OCI-LY3 (cell line): ENCODE measurements around the gene SHISA7.

Experiments used
- CTCF ChIP-seq: fragments of 200-600, 300-600 bp; sonication (generic); IDR thresholded peaks from 2 replicates; pipeline ENCODE4 v1.5.1; 2014; ENCODE audit warnings: antibody characterized with exemption, low read length, low read depth
- EZH2phosphoT487 ChIP-seq: fragments of 200-600 bp; shearing (Covaris generic); IDR thresholded peaks from 2 replicates; pipeline ENCODE4 v1.6.1; 2018; ENCODE audit warnings: antibody characterized with exemption, mixed run types, low read depth

GRCh38 chr19:55424518-55424917 lies 18.6 kb downstream of the SHISA7 start:
- TF ChIP-seq CTCF: no peak
- no peak for TF ChIP-seq EZH2phosphoT487
